ENCODE measurements around the gene HOXC13. TPM values are rescaled to one million over a fixed set of nuclear protein-coding genes. Genes with fewer than 3 reads are reported as not detected.

HOXC13 gene
- total RNA-seq, 1 donor from 2014 or later, result not detected

DNA sequence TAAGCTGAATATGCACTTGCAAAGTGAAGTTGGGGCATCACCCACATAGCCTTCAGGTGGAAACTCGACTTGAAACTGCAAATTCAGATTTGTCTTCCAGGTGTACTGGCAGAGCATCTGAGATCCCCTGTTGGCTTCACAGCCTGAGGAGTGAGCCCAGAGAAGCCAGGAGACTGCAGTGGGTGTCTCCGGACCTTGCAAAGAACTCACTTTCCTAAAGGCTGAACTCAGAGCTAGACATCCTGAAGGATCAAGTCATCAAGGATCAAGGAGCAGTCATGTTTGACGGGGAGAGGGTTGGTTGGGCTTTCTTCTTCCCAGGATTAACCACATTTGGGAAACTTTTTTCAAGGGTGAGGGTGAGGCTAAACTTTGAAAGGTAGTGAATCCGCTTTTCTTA is 9.1 kb upstream of the HOXC13 start:
- no peak for TF ChIP-seq CTCF (IDR thresholded peaks at IDR 0.05)
- peaks cover 33% of the 10 kb centered on the region for H3K27me3 ChIP-seq
- DNase-seq (ENCODE audit: low spot score in 2 of 2), result no peak
- no peaks in the 10 kb centered on the region for H3K9me3 ChIP-seq
- no peaks in the 10 kb centered on the region for H3K36me3 ChIP-seq
- H3K4me3 ChIP-seq, result no peak overlapping the region
- peaks cover 0 to 3% of the 10 kb centered on the region in 2 donors for H3K4me1 ChIP-seq
- no peak overlapping the region for H3K27ac ChIP-seq
- intact Hi-C loops (cut with DNase I), result no loop called here

GRCh38 chr12:53930591-53931255 is 7.9 kb upstream of the HOXC13 start:
- TF ChIP-seq CTCF (IDR thresholded peaks at IDR 0.05), result no peak
- H3K27me3 ChIP-seq, result peaks cover 45% of the 10 kb centered on the region
- H3K4me1 ChIP-seq, result peaks cover 0 to 4% of the 10 kb centered on the region in 2 donors
- no peak overlapping the region for H3K4me3 ChIP-seq
- no peaks in the 10 kb centered on the region for H3K9me3 ChIP-seq
- intact Hi-C loops (cut with DNase I), result no loop called here
- H3K36me3 ChIP-seq, result no peaks in the 10 kb centered on the region
- no peak for DNase-seq (ENCODE audit: low spot score in 2 of 2)
- no peak overlapping the region for H3K27ac ChIP-seq

- Histone ChIP-seq H3K27me3 (peaks cover 52% of the 10 kb centered on the region), H3K4me1 (peaks cover 0 to 6% of the 10 kb centered on the region in 2 donors), H3K36me3 (no peaks in the 10 kb centered on the region), H3K4me3 (no peak overlapping the region), H3K9me3 (no peaks in the 10 kb centered on the region), H3K27ac (no peak overlapping the region)
- intact Hi-C loops (cut with DNase I), result no loop called here
- TF ChIP-seq CTCF (IDR thresholded peaks at IDR 0.05), result no peak
- no peak for DNase-seq (ENCODE audit: low spot score in 2 of 2)
Measured at GRCh38 chr12:53931844-53932581, 6.6 kb upstream of the HOXC13 start.

DNA sequence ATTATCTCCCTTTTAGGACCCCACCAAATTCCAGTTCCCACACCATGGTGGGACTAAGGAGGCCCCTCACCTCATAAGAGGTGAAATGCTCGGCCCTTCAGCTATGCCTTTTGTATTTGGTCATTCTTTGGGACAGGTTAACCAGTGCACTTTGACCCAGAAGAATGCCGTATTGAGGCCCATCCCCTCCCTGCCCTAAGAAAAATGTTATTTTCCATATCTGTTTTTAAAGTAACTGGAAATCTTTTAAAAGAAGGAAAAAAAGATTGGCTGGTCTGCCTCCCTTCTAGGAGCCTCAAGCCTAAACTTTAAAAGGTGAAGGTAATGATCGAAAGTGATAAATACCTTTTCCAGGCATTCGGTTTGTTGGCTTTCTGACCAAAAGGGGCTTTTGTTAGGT is 5.7 kb upstream of the HOXC13 start:
- no peak overlapping the region for H3K4me3 ChIP-seq
- no peaks in the 10 kb centered on the region for H3K9me3 ChIP-seq
- H3K27ac ChIP-seq, result no peak overlapping the region
- peaks cover 0 to 3% of the 10 kb centered on the region in 2 donors for H3K4me1 ChIP-seq
- intact Hi-C loops (cut with DNase I), result no loop called here
- no peaks in the 10 kb centered on the region for H3K36me3 ChIP-seq
- no peak for DNase-seq (ENCODE audit: low spot score in 2 of 2)
- H3K27me3 ChIP-seq, result peaks cover 56% of the 10 kb centered on the region
- no peak for TF ChIP-seq CTCF (IDR thresholded peaks at IDR 0.05)

- H3K27me3 ChIP-seq, result peaks cover 68% of the 10 kb centered on the region
- H3K4me1 ChIP-seq, result peaks cover 2 to 12% of the 10 kb centered on the region in 2 donors
- peak overlapping the region in 1 of 2 donors; percentile 6 for H3K4me3 ChIP-seq
- H3K9me3 ChIP-seq, result no peaks in the 10 kb centered on the region
- intact Hi-C loops (cut with DNase I), result no loop called here
- no peaks in the 10 kb centered on the region for H3K36me3 ChIP-seq
- no peak for DNase-seq (ENCODE audit: low spot score in 2 of 2)
- TF ChIP-seq CTCF (IDR thresholded peaks at IDR 0.05), result no peak
- H3K27ac ChIP-seq, result no peak overlapping the region
Measured at GRCh38 chr12:53935383-53936341, 3.0 kb upstream of the HOXC13 start.

Data from ascending aorta (tissue), 2 donors.